Measurements from ENCODE around the gene COQ10A. TPM values are rescaled to one million over a fixed set of nuclear protein-coding genes. Genes with fewer than 3 reads are reported as not detected.

The COQ10A gene
- polyA plus RNA-seq, 1 of the 3 experiments (the other 2 are of a cell fraction) = 42.2 TPM

DNA sequence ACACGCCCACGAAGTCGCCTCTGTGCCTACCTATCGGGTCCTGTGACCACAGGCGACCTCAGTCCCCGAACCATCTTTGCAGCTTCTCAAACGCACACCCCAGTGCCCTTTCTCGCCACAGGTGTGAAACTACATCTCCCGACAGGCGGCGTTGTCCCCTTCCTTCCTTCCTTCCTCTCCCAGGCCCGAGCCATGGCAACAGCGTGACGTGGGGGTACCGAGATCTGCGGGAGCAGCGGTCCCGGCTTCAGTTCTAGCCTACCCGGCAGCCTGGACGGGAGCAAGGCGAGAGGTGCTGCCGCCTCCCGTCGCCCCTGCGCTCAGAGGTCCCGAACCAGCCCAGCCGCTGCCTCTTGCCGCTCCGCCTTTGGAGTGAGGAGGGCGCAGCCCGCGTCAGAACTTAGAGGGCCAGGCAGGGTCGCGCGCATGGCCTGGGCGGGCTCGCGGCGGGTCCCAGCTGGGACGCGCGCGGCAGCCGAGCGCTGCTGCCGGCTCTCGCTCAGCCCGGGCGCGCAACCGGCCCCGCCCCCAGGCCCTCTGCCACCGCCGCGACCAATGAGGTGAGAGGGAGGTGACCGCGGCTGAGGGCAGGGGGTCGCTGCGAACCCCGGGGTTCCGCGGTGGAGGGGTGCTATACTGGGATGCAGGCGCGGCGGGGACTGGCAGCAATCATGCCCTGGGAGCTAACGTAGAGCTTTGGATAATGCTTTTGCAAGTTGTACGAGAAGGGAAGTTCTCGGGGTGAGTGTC lies at the start of gene COQ10A (continued):
- TF ChIP-seq, protein P1, sequence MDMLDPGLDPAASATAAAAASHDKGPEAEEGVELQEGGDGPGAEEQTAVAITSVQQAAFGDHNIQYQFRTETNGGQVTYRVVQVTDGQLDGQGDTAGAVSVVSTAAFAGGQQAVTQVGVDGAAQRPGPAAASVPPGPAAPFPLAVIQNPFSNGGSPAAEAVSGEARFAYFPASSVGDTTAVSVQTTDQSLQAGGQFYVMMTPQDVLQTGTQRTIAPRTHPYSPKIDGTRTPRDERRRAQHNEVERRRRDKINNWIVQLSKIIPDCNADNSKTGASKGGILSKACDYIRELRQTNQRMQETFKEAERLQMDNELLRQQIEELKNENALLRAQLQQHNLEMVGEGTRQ (IDR thresholded peaks at IDR 0.05; ENCODE audit: borderline replicate concordance, low read depth, low read length) = no peak
- 0 out of 2 replicates have a peak, but pooled peaks have one; percentile 11 for TF ChIP-seq SIN3A (IDR thresholded peaks at IDR 0.05; ENCODE audit: borderline replicate concordance, low read depth, low read length)
- TF ChIP-seq CHD2 (IDR thresholded peaks at IDR 0.05; ENCODE audit: low read length, partially characterized antibody) = peak; percentile 23
- peak; percentile 75 for TF ChIP-seq RFX5 (IDR thresholded peaks at IDR 0.05; ENCODE audit: low read length)
- TF ChIP-seq TCF12 (IDR thresholded peaks at IDR 0.05) = no peak
- no peak for TF ChIP-seq YY1 (IDR thresholded peaks at IDR 0.05; ENCODE audit: low read depth)

GRCh38 chr12:56219840-56220239 lies 46.9 kb upstream of the COQ10A start:
- Histone ChIP-seq H3K9me2 (no peaks in the 10 kb centered on the region), H3K36me3 (replicated peaks in 1 of 2; ENCODE audit: control insufficient read depth in 1 of 2, insufficient read depth in 2 of 2, low read length in 1 of 2) (peaks cover 9 to 10% of the 10 kb centered on the region in 2 experiments), H3K9ac (0 out of 2 replicates have a peak overlapping the region, but pooled peaks have one; percentile 96), H3K79me2 (ENCODE audit: insufficient read depth) (peaks cover 62% of the 10 kb centered on the region), H3K4me3 (ENCODE audit: low read depth in 2 of 2, low read length in 1 of 2) (peak overlapping the region in 1 of 2 experiments; percentile 85; a peak in 1 of 4 replicates), H4K20me1 (ENCODE audit: insufficient read depth) (no peaks in the 10 kb centered on the region), H2AFZ (ENCODE audit: low read depth) (no peak overlapping the region), H3F3A (replicated peaks; ENCODE audit: insufficient read depth) (peaks cover 22% of the 10 kb centered on the region), H3K27ac (ENCODE audit: low read depth in 2 of 2, low read length in 1 of 2) (peak overlapping the region in 1 of 2 experiments; percentile 98; a peak in 2 of 4 replicates), H3K4me2 (peak overlapping the region; percentile 80), H3K4me1 (ENCODE audit: control insufficient read depth in 1 of 2, insufficient read depth in 2 of 2, low read depth in 1 of 2, low read length in 1 of 2) (peaks cover 8 to 16% of the 10 kb centered on the region in 2 experiments; a peak in 2 of 4 replicates), H3K9me3 (no peaks in the 10 kb centered on the region), H3K27me3 (ENCODE audit: insufficient read depth) (no peaks in the 10 kb centered on the region)
- ChIA-PET CTCF (interaction anchor here (1.4 to 4.1 kb wide), 4 partner anchors 13 to 245 kb away, joined by 4 to 47 read pairs (median 32); partner anchors contain the start of genes ANKRD52 and SMARCC2), POLR2A (interaction anchor here (3.0 kb wide), 1 partner anchor 12 kb away, joined by 23 read pairs; no protein-coding TSS in a partner anchor)
- DNase-seq = no peak
- no peak for TF ChIP-seq FOXJ3 (CRISPR knock-in tag; IDR thresholded peaks at IDR 0.05)
- no peak for TF ChIP-seq SIN3A (IDR thresholded peaks at IDR 0.05; ENCODE audit: borderline replicate concordance, low read depth, low read length)
- no peak for TF ChIP-seq NRF1 (IDR thresholded peaks at IDR 0.05; ENCODE audit: low read depth, low read length)
- TF ChIP-seq EZH2phosphoT487 (IDR thresholded peaks at IDR 0.05; ENCODE audit: borderline replicate concordance, low read depth) = no peak
- TF ChIP-seq, protein P1 (IDR thresholded peaks at IDR 0.05; ENCODE audit: borderline replicate concordance, low read depth, low read length) = no peak
- no peak for TF ChIP-seq GATA2 (CRISPR knock-in tag; IDR thresholded peaks at IDR 0.05)
- 98% methylated on average over 9 of the region's 9 CpGs for WGBS (ENCODE audit: low lambda C conversion rate)
